ENCODE results near the gene AP1G1. TPM values are rescaled to one million over a fixed set of nuclear protein-coding genes. Genes with fewer than 3 reads are reported as not detected.

Gene AP1G1
- total RNA-seq, 2 experiments from 2014 or later, result 57.9 to 89.7 TPM

DNA sequence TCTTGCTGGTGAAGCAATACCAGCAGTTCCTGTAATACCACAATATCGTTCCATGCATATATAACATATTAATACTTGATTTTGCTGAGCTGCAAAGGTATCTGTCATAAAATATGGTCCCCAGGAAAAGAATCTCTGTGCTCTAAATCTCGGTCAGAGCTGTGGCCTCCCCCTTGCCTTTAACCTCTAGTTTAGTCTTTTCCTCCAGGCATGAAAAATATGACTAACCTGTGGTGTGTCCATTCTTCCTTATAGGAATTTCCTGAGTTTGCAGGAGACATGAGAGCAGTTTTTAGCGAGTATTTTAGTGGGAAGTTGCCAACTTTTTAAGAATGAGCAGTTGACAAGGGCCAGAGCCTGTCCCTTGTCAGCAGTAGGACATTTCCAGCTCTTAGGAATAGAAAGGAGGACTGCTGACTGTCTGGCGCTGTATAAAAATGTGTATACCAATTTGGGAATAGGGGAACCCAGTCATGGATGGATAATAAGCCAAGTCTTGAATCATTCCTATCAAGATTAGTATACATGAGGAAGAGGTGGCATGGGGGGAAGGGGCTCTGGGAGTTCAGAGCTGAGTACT is 45.8 kb upstream of the AP1G1 start:
- Histone ChIP-seq H3K9me2 (ENCODE audit: insufficient read depth, low read length) (no peaks in the 10 kb centered on the region), H3K4me2 (ENCODE audit: low read length) (peak overlapping the region; percentile 62; the same call in 1 of the 2 replicates), H3K4me3 (ENCODE audit: low read depth, low read length, poor library complexity, severe bottlenecking) (no peak overlapping the region), H3K4me1 (ENCODE audit: insufficient read depth, low read length, poor library complexity, severe bottlenecking) (peaks cover 37% of the 10 kb centered on the region), H3K27ac (ENCODE audit: low read depth, low read length, poor library complexity, severe bottlenecking) (no peak overlapping the region), H4K20me1 (ENCODE audit: insufficient read depth, low read length) (peaks cover 28% of the 10 kb centered on the region), H3K79me2 (ENCODE audit: insufficient read depth, low read depth, low read length) (peaks cover 7% of the 10 kb centered on the region; the same call in 1 of the 2 replicates), H2AFZ (ENCODE audit: low read length) (no peak overlapping the region), H3K36me3 (ENCODE audit: insufficient read depth, low read length) (peaks cover 67% of the 10 kb centered on the region), H3K9me3 (ENCODE audit: low read length) (no peaks in the 10 kb centered on the region)
- no peak for DNase-seq (ENCODE audit: low spot score)
- ChIA-PET POLR2A (interaction anchor here (0.6 to 2.7 kb wide), 2 partner anchors 10 to 12 kb away, joined by 3 to 12 read pairs; no protein-coding TSS in a partner anchor), CTCF (ENCODE audit: unreplicated experiment) (no interaction called here)
- intact Hi-C loops (cut with micrococcal nuclease; ENCODE audit: unreplicated experiment), result no loop called here
- no TSS peak for BruUV-seq (replicated peaks)
- TF ChIP-seq, protein P1, sequence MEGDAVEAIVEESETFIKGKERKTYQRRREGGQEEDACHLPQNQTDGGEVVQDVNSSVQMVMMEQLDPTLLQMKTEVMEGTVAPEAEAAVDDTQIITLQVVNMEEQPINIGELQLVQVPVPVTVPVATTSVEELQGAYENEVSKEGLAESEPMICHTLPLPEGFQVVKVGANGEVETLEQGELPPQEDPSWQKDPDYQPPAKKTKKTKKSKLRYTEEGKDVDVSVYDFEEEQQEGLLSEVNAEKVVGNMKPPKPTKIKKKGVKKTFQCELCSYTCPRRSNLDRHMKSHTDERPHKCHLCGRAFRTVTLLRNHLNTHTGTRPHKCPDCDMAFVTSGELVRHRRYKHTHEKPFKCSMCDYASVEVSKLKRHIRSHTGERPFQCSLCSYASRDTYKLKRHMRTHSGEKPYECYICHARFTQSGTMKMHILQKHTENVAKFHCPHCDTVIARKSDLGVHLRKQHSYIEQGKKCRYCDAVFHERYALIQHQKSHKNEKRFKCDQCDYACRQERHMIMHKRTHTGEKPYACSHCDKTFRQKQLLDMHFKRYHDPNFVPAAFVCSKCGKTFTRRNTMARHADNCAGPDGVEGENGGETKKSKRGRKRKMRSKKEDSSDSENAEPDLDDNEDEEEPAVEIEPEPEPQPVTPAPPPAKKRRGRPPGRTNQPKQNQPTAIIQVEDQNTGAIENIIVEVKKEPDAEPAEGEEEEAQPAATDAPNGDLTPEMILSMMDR (conservative IDR thresholded peaks at IDR 0.05; ENCODE audit: low read length), result no peak
- TF ChIP-seq EZH2phosphoT487 (IDR thresholded peaks at IDR 0.05; ENCODE audit: borderline replicate concordance, low read depth, low read length), result no peak

DNA sequence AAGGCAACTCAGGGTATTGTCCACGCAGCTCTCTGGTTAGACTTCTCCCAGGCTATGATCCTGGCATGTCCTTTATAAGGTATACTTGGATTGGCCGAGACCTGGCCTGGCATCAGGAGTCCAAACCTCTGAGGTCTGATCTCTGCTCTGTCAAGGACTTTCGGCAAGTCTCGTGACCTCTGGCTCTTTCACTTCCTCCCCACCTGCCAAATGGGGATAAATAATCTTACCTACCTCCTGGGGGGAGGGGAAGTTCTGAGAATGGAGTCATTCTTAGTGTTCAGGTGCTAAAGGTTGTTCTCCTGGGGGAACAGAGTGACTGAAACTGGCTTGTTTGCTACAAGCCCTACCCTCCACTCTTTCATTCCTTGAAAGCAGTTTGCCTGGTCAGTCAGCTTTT is 44.8 kb upstream of the AP1G1 start:
- Histone ChIP-seq H3K4me2 (ENCODE audit: low read length) (peak overlapping the region; percentile 62), H2AFZ (ENCODE audit: low read length) (no peak overlapping the region), H4K20me1 (ENCODE audit: insufficient read depth, low read length) (peaks cover 28% of the 10 kb centered on the region), H3K36me3 (ENCODE audit: insufficient read depth, low read length) (peaks cover 66% of the 10 kb centered on the region), H3K9me3 (ENCODE audit: low read length) (no peaks in the 10 kb centered on the region), H3K27ac (ENCODE audit: low read depth, low read length, poor library complexity, severe bottlenecking) (no peak overlapping the region), H3K9me2 (ENCODE audit: insufficient read depth, low read length) (no peaks in the 10 kb centered on the region), H3K79me2 (ENCODE audit: insufficient read depth, low read depth, low read length) (peaks cover 7% of the 10 kb centered on the region; the same call in 1 of the 2 replicates), H3K4me3 (ENCODE audit: low read depth, low read length, poor library complexity, severe bottlenecking) (peak overlapping the region; percentile 38), H3K4me1 (ENCODE audit: insufficient read depth, low read length, poor library complexity, severe bottlenecking) (peaks cover 37% of the 10 kb centered on the region)
- BruUV-seq (replicated peaks), result no TSS peak
- TF ChIP-seq, protein P1 (conservative IDR thresholded peaks at IDR 0.05; ENCODE audit: low read length), result no peak
- TF ChIP-seq EZH2phosphoT487 (IDR thresholded peaks at IDR 0.05; ENCODE audit: borderline replicate concordance, low read depth, low read length), result no peak
- ChIA-PET POLR2A (interaction anchor here (0.5 to 2.7 kb wide), 4 partner anchors 10 to 36 kb away, joined by 3 to 12 read pairs (median 4); no protein-coding TSS in a partner anchor), CTCF (ENCODE audit: unreplicated experiment) (no interaction called here)
- intact Hi-C loops (cut with micrococcal nuclease; ENCODE audit: unreplicated experiment), result loop anchor here (2.0 kb wide), 1 partner anchor 107 kb away; no protein-coding TSS in a partner anchor
- DNase-seq (ENCODE audit: low spot score), result peak; percentile 87

DNA sequence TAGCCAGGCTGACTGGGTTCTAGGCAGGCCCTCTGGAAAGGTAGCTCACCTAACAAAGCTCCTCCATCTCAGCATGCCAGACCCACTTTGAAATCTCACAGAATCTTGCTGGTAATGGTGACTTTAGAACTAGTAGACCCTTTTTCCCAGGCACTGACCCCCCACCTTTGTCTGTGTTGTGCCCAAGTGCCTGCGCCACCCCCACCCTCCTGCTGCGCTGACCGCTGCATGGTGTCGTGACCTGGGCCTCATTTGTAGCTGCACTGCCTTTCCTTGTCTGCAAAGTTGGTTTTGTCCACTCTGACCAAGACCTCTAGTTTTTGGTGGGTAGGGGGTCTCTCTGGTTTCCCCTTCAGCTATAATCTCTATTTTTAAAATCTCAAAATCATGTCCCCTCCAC is 43.9 kb upstream of the AP1G1 start:
- Histone ChIP-seq H3K9me2 (ENCODE audit: insufficient read depth, low read length) (no peaks in the 10 kb centered on the region), H3K4me3 (ENCODE audit: low read depth, low read length, poor library complexity, severe bottlenecking) (no peak overlapping the region), H4K20me1 (ENCODE audit: insufficient read depth, low read length) (peaks cover 28% of the 10 kb centered on the region), H3K79me2 (ENCODE audit: insufficient read depth, low read depth, low read length) (peaks cover 9% of the 10 kb centered on the region; the same call in 1 of the 2 replicates), H2AFZ (ENCODE audit: low read length) (no peak overlapping the region), H3K36me3 (ENCODE audit: insufficient read depth, low read length) (peaks cover 66% of the 10 kb centered on the region), H3K4me2 (ENCODE audit: low read length) (peak overlapping the region; percentile 62), H3K27ac (ENCODE audit: low read depth, low read length, poor library complexity, severe bottlenecking) (no peak overlapping the region), H3K4me1 (ENCODE audit: insufficient read depth, low read length, poor library complexity, severe bottlenecking) (peaks cover 37% of the 10 kb centered on the region), H3K9me3 (ENCODE audit: low read length) (no peaks in the 10 kb centered on the region)
- POLR2A ChIA-PET, result interaction anchor here (0.5 to 2.7 kb wide), 4 partner anchors 10 to 35 kb away, joined by 3 to 12 read pairs (median 4); no protein-coding TSS in a partner anchor
- DNase-seq (ENCODE audit: low spot score), result no peak
- no peak for TF ChIP-seq EZH2phosphoT487 (IDR thresholded peaks at IDR 0.05; ENCODE audit: borderline replicate concordance, low read depth, low read length)
- TF ChIP-seq, protein P1 (conservative IDR thresholded peaks at IDR 0.05; ENCODE audit: low read length), result no peak
- intact Hi-C loops (cut with micrococcal nuclease; ENCODE audit: unreplicated experiment), result loop anchor here (2.0 kb wide), 1 partner anchor 108 kb away; no protein-coding TSS in a partner anchor
- BruUV-seq (replicated peaks), result no TSS peak
- CTCF ChIA-PET (ENCODE audit: unreplicated experiment), result no interaction called here

All from OCI-LY7 (cell line).